ENCODE measurements around the gene TNF. TPM values are rescaled to one million over a fixed set of nuclear protein-coding genes. Genes with fewer than 3 reads are reported as not detected.

TNF gene
- total and polyA plus RNA-seq, 2 of the 13 experiments (the other 11 are each of a cell fraction or from before 2014, with no cell fraction given), result not detected

- no peak for TF ChIP-seq LRRFIP1 (CRISPR knock-in tag; conservative IDR thresholded peaks at IDR 0.05)
- no peak for TF ChIP-seq TAF15 (IDR thresholded peaks at IDR 0.05; ENCODE audit: low read depth, low read length, poor library complexity, severe bottlenecking)
- no peak for TF ChIP-seq ISL2 (CRISPR knock-in tag; IDR thresholded peaks at IDR 0.05)
- no peak for TF ChIP-seq ZNF431 (CRISPR knock-in tag; IDR thresholded peaks at IDR 0.05; ENCODE audit: borderline replicate concordance, low read depth)
Observed at GRCh38 chr6:31556307-31556706, 19.1 kb upstream of the TNF start (continued).

- FAIRE-seq (no peak), DNase-seq (ENCODE audit: low spot score) (no peak), ATAC-seq (no peak; the same call in 2 of the 3 replicates)
- POLR2A ChIA-PET, result no interaction called here
- no peaks in the 10 kb centered on the region for H3K9me3 ChIP-seq (ENCODE audit: low read length)
- CTCF ChIA-PET (ENCODE audit: low intra/inter-chr PET ratio, low total read pairs), result no interaction called here
- no TSS peak for BruUV-seq (replicated peaks)
- no peak overlapping the region for H3K4me3 ChIP-seq (replicated peaks in 1 of 3; ENCODE audit: insufficient read depth in 1 of 3, low read depth in 2 of 3, low read length in 3 of 3)
- TF ChIP-seq SSRP1 (CRISPR knock-in tag; IDR thresholded peaks at IDR 0.05) (no peak), ZNF382 (CRISPR knock-in tag; IDR thresholded peaks at IDR 0.05; ENCODE audit: borderline replicate concordance) (no peak), ZBED4 (CRISPR knock-in tag; IDR thresholded peaks at IDR 0.05; ENCODE audit: borderline replicate concordance) (no peak), CREM (IDR thresholded peaks at IDR 0.05) (no peak), CREM (CRISPR knock-in tag; IDR thresholded peaks at IDR 0.05) (no peak)
- H2AFZ ChIP-seq (ENCODE audit: low read length), result no peak overlapping the region
- H3K4me2 ChIP-seq (ENCODE audit: low read depth, low read length), result no peak overlapping the region
- H3K27ac ChIP-seq (ENCODE audit: extremely low read length, insufficient read depth, low read length), result no peak overlapping the region
- intact Hi-C loops (cut with micrococcal nuclease; ENCODE audit: unreplicated experiment) (no loop called here), in situ Hi-C loops (cut with HindIII; ENCODE audit: extremely low pct_ligation_motif_present, low pct_unique_long_range_greater_than_20kb) (no loop called here)
- H3K27me3 ChIP-seq (ENCODE audit: control insufficient read depth in 1 of 2, insufficient read depth in 2 of 2, low read length in 2 of 2), result no peaks in the 10 kb centered on the region
- no peaks in the 10 kb centered on the region for H4K20me1 ChIP-seq (ENCODE audit: insufficient read depth, low read length)
- no peaks in the 10 kb centered on the region for H3K4me1 ChIP-seq (ENCODE audit: insufficient read depth, low read length)
- H3K36me3 ChIP-seq (replicated peaks in 1 of 2; ENCODE audit: control insufficient read depth in 1 of 2, insufficient read depth in 2 of 2, low read length in 2 of 2), result peaks cover 21 to 52% of the 10 kb centered on the region in 2 experiments; a peak in 4 of 5 replicates
- H3K9ac ChIP-seq (ENCODE audit: insufficient read depth, low read depth, low read length), result no peak overlapping the region
- H3K79me2 ChIP-seq (ENCODE audit: insufficient read depth, low read length), result no peaks in the 10 kb centered on the region
- WGBS (ENCODE audit: low lambda C conversion rate), result 89% methylated on average over 24 of the region's 24 CpGs
Observed at GRCh38 chr6:31557443-31558317, 17.7 kb upstream of the TNF start.
